ENCODE measurements around the gene PHF14.

PHF14 gene

DNA sequence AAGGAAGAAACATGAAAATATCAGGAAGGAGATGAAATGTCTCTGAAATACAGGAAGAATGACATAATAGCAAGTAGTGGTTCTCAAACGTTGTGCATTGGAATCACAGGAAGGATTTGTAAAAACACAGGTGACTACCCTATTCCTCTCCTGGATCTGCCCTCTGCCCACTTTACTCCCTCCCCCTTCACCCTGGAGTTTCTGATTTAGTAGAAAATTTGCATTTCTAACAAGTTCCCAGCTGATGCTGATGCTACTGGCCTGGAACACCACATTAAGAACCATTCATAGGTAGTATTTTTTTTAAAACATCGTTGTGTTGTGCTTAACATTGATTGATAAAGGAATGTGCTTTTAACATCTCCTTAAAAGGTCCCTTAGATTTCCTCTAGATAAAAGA is 130.9 kb downstream of the PHF14 start:
- in situ Hi-C loops (cut with MboI; ENCODE audit: low sequenced_read_pairs), result no loop called here

DNA sequence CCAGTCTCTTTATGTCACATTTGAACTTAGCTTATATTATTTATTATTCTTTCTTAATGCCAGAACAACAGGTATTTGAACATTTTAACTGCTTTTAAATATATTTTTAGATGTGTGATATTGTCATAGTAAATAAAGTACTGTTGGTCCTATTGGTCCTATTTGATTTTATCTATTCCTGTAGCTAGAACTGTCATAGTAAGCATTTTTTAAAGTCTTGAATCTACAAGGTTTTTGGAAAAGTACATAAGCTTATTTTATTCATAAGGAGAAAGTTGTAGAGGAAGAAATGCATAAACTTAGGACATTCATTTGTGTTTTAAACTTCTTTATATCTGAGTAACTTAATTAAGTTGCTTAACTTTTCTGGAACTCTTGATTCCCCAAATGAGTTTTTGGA is 136.0 kb downstream of the PHF14 start:
- in situ Hi-C loops (cut with MboI; ENCODE audit: low sequenced_read_pairs), result no loop called here

DNA sequence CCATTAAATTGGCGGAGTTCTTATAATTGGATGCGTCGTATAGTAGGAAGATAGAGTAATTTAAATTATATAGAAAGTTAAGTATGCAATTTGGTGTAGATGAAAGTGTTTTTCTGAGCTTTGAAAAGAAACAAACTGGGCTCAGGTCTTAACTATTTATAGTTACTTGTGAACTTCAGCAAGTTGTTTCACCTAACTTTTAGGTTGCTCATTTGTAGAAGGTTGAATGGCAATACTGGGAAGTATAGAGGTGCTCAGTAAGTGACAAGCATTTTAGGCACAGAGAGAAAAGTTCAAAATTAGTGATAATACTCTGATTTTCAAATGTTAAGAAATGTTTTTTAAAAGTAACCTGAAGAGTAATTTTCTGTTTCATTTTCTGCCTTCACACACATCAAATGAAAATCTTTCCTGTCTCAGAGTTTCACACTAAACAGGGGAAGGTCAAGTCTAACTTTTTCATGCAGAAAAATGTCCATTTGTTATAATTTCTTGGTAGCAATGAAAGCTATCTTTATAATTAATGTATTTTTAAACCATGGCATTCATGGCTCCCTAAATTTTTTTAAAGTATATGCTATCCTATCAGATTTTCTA is 146.5 kb downstream of the PHF14 start:
- in situ Hi-C loops (cut with MboI; ENCODE audit: low sequenced_read_pairs), result no loop called here

DNA sequence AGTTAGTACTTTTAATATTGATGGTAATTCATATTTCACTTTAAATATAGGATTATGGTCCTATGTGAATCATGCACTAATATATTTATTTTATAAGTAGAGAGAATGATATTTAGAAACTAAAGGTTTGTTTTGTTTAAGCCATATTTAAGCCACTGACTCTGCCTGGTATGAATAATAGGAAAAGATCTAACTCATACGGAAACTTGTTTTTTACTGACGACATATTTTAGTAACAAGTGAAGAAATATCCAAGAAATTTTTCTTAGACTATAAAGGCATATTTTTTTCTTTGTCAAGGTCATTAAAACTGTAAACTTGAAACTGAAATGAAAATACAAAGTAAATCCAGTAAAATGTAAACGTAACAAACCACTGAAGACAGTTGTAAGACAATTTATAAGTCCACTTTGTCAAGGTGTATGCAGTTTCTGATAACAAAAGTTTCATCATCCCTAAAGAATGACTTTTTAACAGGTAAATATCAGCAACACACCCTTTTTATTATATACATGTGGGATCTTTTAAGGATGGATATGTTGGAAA is 147.1 kb downstream of the PHF14 start:
- in situ Hi-C loops (cut with MboI; ENCODE audit: low sequenced_read_pairs), result no loop called here

DNA sequence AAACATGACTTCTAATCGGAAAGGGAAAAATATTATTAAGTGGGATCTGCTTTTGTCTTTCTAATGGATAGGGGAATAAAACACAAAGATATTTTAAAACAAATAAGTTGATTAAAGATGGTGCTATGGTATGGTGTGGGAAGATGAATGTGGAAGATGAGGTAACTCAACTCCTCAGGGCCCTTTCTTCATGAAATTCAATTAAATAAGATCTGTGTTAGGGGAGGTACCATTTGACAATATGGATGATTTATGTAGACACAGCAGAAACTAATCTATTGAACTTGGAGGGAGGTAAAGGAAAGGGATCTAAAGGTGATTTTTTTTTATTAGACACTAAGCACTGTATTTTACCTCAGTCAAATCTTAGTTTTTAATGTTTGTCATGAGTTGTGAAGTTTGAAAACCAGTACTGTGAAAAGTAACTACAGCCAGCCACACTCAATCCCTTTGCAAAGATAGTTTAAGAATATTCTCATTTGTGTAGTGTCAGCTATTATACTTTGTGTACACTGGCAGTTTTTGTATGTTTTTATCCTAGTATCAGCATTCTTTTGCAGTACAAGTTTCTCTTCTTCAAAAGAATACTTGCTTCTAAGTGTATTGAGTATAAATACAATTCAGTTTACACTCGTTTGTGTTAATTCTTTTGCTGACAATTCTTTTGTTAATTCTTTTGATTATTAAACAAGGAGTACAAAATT is 151.3 kb downstream of the PHF14 start:
- in situ Hi-C loops (cut with MboI; ENCODE audit: low sequenced_read_pairs), result no loop called here

DNA sequence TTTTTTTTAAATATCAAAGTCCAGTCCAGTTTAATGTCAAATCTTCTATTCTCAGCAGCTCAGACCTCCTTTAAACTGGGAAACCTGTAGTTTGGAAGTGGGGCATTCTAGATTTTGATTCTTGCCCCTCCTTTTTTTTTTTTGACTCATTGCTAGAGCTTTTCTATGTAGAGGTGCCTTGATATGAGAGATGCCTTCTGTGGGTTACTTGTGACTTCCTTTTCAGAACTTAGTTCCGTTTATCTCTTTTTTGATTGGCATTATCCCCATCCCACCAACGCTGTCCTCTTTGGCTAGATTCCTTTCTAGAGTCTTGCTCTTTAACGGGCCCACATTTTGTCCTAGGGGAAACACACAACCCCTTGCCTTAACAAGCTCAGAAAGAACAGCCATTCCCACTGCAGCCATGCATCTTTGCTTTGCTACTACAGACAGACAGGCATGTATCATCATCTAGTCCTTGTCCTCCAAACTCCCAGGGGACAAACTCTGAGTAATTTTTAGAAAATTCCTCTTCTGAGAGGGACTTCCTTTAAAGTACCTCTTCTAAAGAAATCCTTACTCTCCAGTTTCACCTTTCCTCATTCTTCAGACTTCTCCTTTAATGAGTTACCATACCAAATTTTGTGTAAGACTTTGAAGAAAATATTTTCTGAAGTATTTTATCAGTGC is 153.6 kb downstream of the PHF14 start:
- in situ Hi-C loops (cut with MboI; ENCODE audit: low sequenced_read_pairs), result no loop called here

DNA sequence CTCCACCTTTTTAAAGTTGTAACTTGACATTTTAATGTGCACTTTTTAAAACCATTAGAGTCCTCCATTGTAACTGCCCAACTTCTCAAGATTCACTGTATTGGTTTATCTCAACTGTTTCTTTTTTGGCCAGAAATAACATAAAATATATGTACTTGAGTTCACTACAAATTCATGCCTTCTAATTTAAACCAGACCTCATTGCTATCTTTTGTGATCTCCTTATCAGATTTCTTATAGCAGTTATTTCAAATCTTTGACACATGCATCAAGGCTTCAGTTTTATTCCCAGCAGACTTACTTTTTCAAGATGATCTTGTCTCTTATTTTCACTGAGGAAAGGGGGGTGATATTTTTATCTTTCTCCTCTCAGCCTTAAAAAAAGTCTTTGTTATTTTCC is 154.3 kb downstream of the PHF14 start:
- in situ Hi-C loops (cut with MboI; ENCODE audit: low sequenced_read_pairs), result no loop called here

DNA sequence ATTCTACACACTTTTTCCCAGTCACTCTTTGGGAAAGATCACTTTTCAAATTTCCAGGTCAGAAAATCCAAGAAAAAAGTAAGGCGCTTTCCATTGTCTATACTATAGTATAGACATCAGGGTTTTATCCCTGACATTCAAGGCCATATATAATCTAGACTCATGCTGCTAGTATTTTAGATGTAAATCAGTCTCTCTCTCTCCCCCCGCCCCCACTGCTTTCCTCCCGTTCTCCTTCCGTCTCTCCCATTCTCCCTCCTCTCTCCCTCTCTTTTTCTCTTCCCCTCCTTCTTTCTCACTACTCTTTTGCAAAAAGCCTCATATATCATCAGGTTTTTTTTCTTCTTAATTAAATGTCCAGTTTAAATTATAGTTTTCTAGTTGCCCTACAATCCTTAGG is 154.8 kb downstream of the PHF14 start:
- in situ Hi-C loops (cut with MboI; ENCODE audit: low sequenced_read_pairs), result no loop called here

DNA sequence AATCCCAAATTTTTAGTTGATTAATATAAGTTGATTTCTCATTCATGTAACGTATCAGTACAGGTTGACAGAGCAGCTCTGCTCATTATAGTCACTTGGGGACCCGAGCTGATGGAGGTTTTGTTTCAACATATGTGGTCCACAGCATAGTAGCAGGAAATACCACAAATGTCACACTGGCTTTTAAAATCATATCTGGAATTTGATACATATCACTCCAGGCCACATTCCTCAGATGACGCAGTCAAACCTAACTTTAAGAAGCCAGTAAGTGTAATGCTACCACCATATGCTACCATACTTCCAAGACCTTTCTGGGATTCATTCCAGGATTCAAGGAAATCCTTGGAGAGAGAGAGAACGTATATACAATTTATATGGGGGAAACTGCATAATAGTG is 156.3 kb downstream of the PHF14 start:
- in situ Hi-C loops (cut with MboI; ENCODE audit: low sequenced_read_pairs), result no loop called here

DNA sequence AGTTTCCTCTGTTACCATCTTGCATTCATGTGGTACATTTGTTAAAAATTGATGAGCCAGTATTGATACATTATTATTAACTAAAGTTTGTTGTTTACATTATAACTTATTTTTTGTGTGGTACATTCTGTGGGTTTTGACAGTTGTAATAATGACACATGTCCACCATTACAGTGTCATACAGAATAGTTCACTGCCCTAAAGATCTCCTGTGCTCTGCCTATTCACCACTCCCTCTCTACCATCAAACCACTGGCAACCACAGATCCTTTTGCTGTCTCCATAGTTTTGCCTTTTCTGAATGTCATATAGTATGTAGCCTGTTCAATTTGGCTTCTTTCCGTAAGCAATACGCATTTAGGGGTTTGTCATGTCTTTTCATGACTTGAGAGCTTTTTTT is 156.9 kb downstream of the PHF14 start:
- in situ Hi-C loops (cut with MboI; ENCODE audit: low sequenced_read_pairs), result no loop called here

DNA sequence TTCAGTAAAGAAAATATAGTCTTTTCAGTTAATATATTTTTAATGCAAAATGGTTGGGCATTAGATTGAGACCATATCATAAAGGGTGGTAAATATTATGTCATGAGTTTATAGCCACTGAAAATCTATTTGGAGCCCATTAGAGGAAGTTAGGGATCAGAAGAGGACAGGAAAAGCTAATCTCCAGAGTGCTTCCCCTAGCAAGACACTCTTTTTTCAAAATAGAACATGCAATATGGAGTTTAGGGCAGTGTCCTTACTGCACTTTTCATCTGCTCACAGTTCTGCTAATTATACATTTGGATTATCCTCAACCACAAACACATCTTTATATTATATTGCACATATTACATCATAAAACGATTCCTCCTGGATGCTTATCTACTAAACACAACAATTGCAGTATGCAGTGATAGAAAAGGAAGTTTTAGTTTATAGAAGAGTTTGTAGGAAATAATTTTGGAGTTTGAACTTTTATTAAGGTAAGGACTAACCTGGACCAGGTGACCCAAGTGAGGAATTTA is 159.8 kb downstream of the PHF14 start:
- in situ Hi-C loops (cut with MboI; ENCODE audit: low sequenced_read_pairs), result no loop called here

DNA sequence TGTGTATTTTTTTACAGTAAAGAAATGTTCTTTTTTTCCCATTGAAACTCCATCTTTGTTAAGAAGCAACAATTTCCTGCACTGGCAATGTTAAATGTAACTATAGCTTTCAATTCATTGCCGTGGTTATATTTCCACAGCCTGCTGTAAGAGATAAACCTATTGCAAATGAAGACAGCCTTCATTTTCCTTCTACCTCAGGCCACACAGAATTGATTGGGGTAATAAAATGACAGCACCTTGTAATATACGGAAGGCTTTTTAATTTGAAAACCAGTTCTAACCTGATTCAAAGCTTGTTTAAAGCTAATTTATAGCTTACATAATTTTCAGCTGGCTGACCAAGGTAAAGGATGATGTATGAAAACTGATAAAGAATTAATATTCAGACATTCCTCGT is 161.9 kb downstream of the PHF14 start:
- in situ Hi-C loops (cut with MboI; ENCODE audit: low sequenced_read_pairs), result no loop called here

DNA sequence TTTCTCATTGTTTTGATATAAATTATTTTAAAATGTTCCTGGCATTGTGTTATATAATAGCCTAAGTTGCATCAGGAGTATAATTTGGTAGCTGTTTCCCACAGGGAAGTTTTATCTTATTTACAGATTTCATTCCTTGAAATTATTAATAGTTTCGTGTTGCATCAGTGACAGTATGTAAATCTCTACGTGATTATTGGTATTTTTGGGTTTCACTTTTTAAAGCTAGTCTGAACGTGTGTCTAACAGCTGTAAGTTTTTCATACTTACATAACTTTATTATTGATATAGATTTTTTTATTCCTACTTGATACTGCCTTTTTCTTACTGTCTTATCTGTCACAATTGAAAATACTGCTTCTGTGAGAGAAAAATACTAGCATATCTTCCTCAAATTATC is 167.9 kb downstream of the PHF14 start:
- in situ Hi-C loops (cut with MboI; ENCODE audit: low sequenced_read_pairs), result no loop called here

DNA sequence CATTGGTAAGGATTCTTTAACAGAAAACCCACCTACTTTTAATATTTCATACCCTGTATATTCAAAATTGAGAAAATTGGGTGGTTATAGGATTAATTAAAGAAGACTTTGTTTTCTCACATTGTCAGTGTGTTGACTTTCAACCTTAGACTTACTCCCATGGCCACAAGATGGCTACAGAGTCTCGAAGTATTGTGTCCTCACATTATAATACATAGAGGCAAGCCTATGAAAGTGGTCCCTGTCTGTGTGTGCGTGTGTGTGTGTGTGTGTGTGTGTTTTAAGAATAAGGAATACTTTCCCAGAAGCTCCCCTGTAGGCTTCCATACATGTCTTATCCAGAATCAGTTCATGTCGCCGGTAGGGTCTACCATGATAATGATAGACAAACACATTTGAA is 180.0 kb downstream of the PHF14 start:
- in situ Hi-C loops (cut with MboI; ENCODE audit: low sequenced_read_pairs), result no loop called here

DNA sequence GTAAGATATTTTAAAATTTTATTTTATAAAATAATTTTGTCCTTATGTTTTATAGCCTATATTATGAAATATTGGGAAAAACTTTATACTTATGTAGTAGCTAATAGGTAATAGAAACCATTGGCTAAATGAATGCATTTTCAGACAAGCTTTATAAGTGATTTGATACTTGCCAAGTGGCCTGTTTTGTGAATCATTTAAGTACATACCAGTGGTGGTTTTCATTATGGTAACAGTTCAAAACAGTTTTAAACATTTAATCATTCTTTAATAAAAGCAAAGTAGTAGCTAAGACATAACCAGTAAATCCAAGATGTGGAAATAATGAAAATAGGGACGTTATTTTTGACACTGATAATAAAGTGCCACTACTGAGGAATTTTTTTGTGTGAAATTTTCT is 182.2 kb downstream of the PHF14 start:
- in situ Hi-C loops (cut with MboI; ENCODE audit: low sequenced_read_pairs), result no loop called here

DNA sequence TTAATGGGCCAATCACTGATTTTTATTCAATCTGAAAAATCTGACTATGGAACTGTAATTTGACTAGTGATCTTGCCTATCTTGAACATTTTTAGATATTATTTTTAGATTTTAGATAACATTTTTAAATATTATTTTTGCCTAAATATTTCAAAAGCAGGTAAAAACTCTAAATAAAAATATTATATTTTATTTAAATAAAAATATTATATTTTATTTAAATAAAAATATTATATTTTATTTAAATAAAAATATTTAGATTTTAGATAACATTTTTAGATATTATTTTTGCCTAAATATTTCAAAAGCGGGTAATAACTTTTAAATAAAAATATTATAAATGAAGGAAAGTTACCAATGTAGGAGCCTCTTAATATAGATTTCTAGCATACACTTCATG is 187.8 kb downstream of the PHF14 start:
- in situ Hi-C loops (cut with MboI; ENCODE audit: low sequenced_read_pairs), result no loop called here

DNA sequence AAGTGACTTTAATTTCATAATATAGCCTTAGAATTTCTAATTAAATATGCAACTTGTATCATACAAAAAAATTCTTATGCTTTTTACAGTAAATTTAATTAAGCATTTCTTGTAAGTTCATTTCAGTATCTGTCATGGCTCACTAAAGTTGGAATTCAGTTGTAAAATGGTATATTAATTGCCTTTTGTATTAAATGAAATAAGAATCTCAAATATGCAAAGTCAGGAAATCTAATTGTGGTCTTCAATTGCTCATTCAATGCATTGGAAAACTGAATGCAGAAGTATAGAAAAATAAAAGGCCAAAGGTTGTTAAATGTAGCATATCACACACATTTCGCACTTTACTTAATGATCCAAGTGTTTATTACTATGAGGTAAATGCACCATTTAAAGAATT is 189.5 kb downstream of the PHF14 start:
- in situ Hi-C loops (cut with MboI; ENCODE audit: low sequenced_read_pairs), result no loop called here

DNA sequence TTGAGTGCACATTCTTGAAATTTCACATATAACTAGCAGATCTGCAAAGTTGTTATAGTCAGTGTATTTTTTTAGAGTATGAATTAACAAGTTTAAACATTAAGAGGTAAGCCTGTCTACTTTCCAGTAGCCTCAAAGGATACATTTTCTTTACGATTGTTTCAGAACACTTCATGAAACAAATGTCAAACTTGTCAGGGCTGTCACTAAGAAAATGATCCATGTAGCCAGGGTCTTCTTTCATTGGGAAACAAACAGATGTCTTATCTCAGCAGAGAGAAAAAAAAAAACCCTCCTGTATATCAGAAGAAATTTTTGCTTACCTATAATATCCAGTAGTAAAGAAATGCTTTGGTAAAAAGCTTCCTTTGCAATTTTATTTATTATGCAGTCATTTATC is 192.4 kb downstream of the PHF14 start:
- in situ Hi-C loops (cut with MboI; ENCODE audit: low sequenced_read_pairs), result no loop called here

DNA sequence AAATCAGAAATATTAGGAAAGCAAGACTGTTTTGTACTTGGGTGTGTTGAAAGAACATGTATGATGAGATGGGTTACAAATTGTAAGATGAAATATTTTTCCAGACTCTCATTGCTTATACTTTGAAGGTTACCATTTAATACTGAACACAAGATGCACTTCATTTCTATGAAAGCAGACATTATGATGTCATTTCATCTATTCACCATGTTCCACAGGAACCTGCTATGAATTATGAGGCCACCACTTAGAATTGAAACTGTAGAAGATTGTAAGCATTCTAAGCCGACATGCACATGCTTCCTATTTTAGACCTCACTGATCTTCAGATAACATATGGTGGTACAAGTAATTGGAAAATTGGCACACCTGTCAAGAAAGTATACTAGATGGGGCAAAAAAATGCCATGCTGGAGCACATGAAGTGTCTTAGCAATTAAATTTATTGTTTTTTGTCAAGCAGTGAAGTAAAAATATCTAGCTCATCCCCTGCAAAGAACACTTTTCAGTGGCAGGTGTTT is 195.0 kb downstream of the PHF14 start:
- in situ Hi-C loops (cut with MboI; ENCODE audit: low sequenced_read_pairs), result no loop called here

DNA sequence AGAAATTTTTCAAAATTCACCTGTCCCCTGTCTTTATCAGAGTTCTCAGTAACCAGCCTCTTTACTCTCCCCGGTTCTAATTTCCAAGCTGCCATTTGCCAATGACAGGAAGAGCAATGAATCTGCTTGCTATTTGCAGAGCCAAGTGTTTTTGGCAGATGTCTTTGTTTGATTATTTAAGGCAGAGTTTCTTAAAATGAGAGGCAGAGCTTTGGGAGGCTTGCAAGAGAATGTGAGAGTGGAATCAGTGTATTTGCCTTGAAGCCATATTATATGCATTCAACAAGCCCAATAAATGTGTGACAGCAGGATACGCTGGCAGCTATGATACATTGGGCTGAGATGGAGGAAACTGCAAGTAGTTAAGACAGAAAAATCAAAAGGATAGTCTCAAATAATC is 196.5 kb downstream of the PHF14 start:
- in situ Hi-C loops (cut with MboI; ENCODE audit: low sequenced_read_pairs), result no loop called here

DNA sequence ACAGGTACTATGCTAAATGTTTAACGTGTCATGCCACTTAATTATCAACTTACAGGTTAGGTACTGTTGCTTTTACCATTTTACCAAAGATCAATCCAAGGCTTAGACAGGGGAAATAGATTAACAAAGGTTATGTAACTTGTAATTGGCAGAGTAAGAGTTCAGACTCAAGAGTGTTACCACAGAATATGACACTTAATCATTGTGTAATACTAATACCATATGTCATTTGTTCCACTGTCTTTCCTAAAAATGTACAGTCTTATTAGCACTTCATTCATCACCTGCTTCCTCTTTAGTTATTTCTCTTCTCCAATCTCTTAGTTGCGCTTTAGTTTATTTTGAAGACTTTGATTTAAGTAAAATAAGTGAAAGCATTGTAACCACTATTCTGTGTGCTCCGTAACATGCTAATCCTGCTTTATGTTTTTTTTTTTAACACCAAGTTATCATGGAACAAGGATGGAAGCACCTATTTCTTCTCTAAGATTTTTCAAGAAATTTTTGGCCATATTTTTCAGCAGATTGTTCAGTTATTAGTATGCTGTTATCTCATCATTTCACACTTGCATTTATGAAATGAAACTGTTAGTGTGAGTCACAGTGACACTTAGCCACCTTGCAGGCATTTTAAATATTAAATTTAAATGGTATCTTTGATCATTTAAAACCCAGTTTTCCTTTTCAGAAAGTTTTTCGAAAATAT is 197.3 kb downstream of the PHF14 start:
- in situ Hi-C loops (cut with MboI; ENCODE audit: low sequenced_read_pairs), result no loop called here

Measured in hTERT RPE-1 (cell line).